NCI-H2029 (cell line): ENCODE measurements around the gene OR4F15.

Source experiments
- DNase-seq: peaks from one replicate; lab custom pipeline; 2025; lab: John Stamatoyannopoulos, UW

Gene OR4F15

GRCh38 chr15:101804375-101804774 lies 7.6 kb upstream of the OR4F15 start:
- no peak for DNase-seq

- no peak for DNase-seq
Observed at GRCh38 chr15:101804941-101805340, 7.1 kb upstream of the OR4F15 start.

- no peak for DNase-seq
Observed at GRCh38 chr15:101805605-101806345, 6.2 kb upstream of the OR4F15 start.

GRCh38 chr15:101807345-101807945 lies 4.6 kb upstream of the OR4F15 start:
- DNase-seq: no peak

GRCh38 chr15:101808201-101808600 lies 3.8 kb upstream of the OR4F15 start:
- no peak for DNase-seq

GRCh38 chr15:101810456-101810855 lies 1.5 kb upstream of the OR4F15 start:
- DNase-seq: no peak

- no peak for DNase-seq
Observed at GRCh38 chr15:101810876-101811275, 1.1 kb upstream of the OR4F15 start.

- no peak for DNase-seq
Observed at GRCh38 chr15:101813803-101814534, 2.0 kb downstream of the OR4F15 start.

- DNase-seq: no peak
Observed at GRCh38 chr15:101820781-101821180, 8.8 kb downstream of the OR4F15 start.

- no peak for DNase-seq
Observed at GRCh38 chr15:101827257-101827656, 15.3 kb downstream of the OR4F15 start.

GRCh38 chr15:101828774-101829173 lies 16.8 kb downstream of the OR4F15 start:
- DNase-seq: no peak

GRCh38 chr15:101841656-101842055 lies 29.7 kb downstream of the OR4F15 start:
- no peak for DNase-seq

GRCh38 chr15:101844916-101845315 lies 32.9 kb downstream of the OR4F15 start:
- no peak for DNase-seq

GRCh38 chr15:101852356-101852755 lies 40.4 kb downstream of the OR4F15 start:
- DNase-seq: no peak
